ENCODE measurements around the gene NUAK1. TPM values are rescaled to one million over a fixed set of nuclear protein-coding genes. Genes with fewer than 3 reads are reported as not detected.

Gene NUAK1
- total RNA-seq, 1 experiment from 2014 or later, result 10.1 TPM

DNA sequence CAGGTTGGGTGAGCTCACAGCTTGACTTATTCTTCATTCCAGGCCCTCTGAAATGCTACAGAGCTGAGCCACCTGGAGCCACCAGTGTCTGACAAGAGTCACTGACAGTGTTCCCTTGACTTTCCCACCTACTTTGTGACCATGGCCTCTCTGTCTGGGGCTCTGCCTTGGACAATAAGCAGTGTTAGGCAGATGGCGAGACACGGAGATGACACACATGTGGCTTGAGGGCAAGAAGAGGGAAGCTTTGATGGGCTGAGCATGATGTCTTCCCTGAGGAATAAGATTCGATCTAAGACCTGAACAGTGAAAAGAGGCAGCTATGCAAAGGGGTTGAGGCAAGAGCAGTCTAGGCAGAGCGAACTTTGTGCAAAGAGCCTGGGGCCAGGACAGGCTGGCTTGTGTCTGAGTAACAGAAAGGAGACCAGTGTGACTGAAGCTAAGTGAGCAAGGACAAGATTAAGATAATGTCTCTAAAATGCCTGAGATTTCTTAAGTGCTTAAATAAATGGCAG, 105.5 kb downstream of the NUAK1 start:
- no peak overlapping the region for H2BK12ac ChIP-seq (ENCODE audit: insufficient read length, low read depth, low read length)
- H3K79me1 ChIP-seq (ENCODE audit: insufficient read depth, low read depth, low read length, poor library complexity, severe bottlenecking), result no peaks in the 10 kb centered on the region
- H3K56ac ChIP-seq (ENCODE audit: insufficient read length, low read depth, low read length), result no peak overlapping the region
- H3K79me2 ChIP-seq (ENCODE audit: insufficient read depth, low read length), result no peaks in the 10 kb centered on the region
- H3K18ac ChIP-seq (ENCODE audit: insufficient read length, low read depth, low read length), result no peak overlapping the region
- H3T11ph ChIP-seq (ENCODE audit: low read length), result no peak overlapping the region
- H2BK120ac ChIP-seq (ENCODE audit: low read depth, low read length, poor library complexity, severe bottlenecking), result no peak overlapping the region
- no peak overlapping the region for H4K91ac ChIP-seq (ENCODE audit: insufficient read length, low read depth, low read length)
- no peaks in the 10 kb centered on the region for H4K20me1 ChIP-seq (ENCODE audit: control insufficient read depth, insufficient read depth, insufficient read length)
- Mint-ChIP-seq H3K9me3 (no peaks in the 10 kb centered on the region), H3K4me1 (peaks cover 12 to 14% of the 10 kb centered on the region in 2 experiments), H3K4me3 (no peak overlapping the region), H3K27me3 (ENCODE audit: low read depth) (no peaks in the 10 kb centered on the region), H3K27ac (peak overlapping the region in 1 of 3 experiments; percentile 13; a peak in 3 of 7 replicates), H3K36me3 (ENCODE audit: insufficient read depth in 1 of 3, low read depth in 3 of 3) (no peaks in the 10 kb centered on the region)
- H2AFZ ChIP-seq (ENCODE audit: low read length), result no peak overlapping the region
- H3K4ac ChIP-seq (ENCODE audit: low read depth, low read length), result no peak overlapping the region
- no peak overlapping the region for H3K4me2 ChIP-seq (ENCODE audit: insufficient read depth, insufficient read length, low read length)
- H3K4me1 ChIP-seq (ENCODE audit: insufficient read depth, low read length), result peaks cover 4% of the 10 kb centered on the region; the same call in 1 of the 2 replicates
- H3K27me3 ChIP-seq (ENCODE audit: insufficient read depth, low read length), result no peaks in the 10 kb centered on the region
- no peaks in the 10 kb centered on the region for H3K23me2 ChIP-seq (ENCODE audit: insufficient read length, low read depth, low read length, poor library complexity, severe bottlenecking)
- no CpG with 5 or more reads among the region's 4 CpGs for WGBS (ENCODE audit: extremely low coverage, insufficient read length, low lambda C conversion rate)
- H2BK15ac ChIP-seq (ENCODE audit: low read depth, low read length), result no peak overlapping the region
- H4K5ac ChIP-seq (ENCODE audit: insufficient read length, low read depth, low read length), result no peak overlapping the region
- no peak overlapping the region for H2BK20ac ChIP-seq (ENCODE audit: low read depth, low read length, poor library complexity, severe bottlenecking)
- H3K27ac ChIP-seq (ENCODE audit: insufficient read length, low read depth, low read length), result no peak overlapping the region
- no peak overlapping the region for H2BK5ac ChIP-seq (ENCODE audit: insufficient read length, low read length)
- H3K14ac ChIP-seq (ENCODE audit: insufficient read depth, low read length), result peak overlapping the region; percentile 46; the same call in 1 of the 2 replicates
- H4K8ac ChIP-seq (replicated peaks; ENCODE audit: insufficient read length, low read depth, low read length), result no peak overlapping the region
- no peak overlapping the region for H3K23ac ChIP-seq (ENCODE audit: insufficient read length, low read depth, low read length)
- H3K9ac ChIP-seq (ENCODE audit: extremely low read depth, insufficient read length, low read length), result no peak overlapping the region
- TF ChIP-seq, protein P1, sequence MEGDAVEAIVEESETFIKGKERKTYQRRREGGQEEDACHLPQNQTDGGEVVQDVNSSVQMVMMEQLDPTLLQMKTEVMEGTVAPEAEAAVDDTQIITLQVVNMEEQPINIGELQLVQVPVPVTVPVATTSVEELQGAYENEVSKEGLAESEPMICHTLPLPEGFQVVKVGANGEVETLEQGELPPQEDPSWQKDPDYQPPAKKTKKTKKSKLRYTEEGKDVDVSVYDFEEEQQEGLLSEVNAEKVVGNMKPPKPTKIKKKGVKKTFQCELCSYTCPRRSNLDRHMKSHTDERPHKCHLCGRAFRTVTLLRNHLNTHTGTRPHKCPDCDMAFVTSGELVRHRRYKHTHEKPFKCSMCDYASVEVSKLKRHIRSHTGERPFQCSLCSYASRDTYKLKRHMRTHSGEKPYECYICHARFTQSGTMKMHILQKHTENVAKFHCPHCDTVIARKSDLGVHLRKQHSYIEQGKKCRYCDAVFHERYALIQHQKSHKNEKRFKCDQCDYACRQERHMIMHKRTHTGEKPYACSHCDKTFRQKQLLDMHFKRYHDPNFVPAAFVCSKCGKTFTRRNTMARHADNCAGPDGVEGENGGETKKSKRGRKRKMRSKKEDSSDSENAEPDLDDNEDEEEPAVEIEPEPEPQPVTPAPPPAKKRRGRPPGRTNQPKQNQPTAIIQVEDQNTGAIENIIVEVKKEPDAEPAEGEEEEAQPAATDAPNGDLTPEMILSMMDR (conservative IDR thresholded peaks at IDR 0.05), result no peak
- no peaks in the 10 kb centered on the region for H3K9me3 ChIP-seq (ENCODE audit: control insufficient read depth, low read depth, low read length)
- H2AK5ac ChIP-seq (ENCODE audit: insufficient read length, low read length), result no peak overlapping the region
- DNase-seq, result no peak

Data from H9 (cell line).